BJ (cell line): ENCODE measurements around the gene PRCP. TPM values are rescaled to one million over a fixed set of nuclear protein-coding genes. Genes with fewer than 3 reads are reported as not detected.
"Not testable (repeated sequence)": the region's sequence is repeated elsewhere in the genome, so short reads cannot be mapped to it uniquely, and the experiment has no call there.

Experiments used
- CTCF ChIA-PET: fragments of 350-600 bp; formaldehyde crosslinking; extraction: SDS; loops from one replicate; lab custom pipeline; 2021; ENCODE audit warnings: antibody characterized with exemption, inconsistent platforms; lab: Yijun Ruan, JAX
- POLR2A ChIA-PET: fragments of 300-600 bp; sonication (Branson Sonifier 250); formaldehyde crosslinking; extraction: SDS; loops from one replicate; lab custom pipeline; 2021; ENCODE audit warnings: antibody characterized with exemption; lab: Charles Lee
- DNase-seq: peaks from one replicate; pipeline ENCODE4 v3.0.0-alpha.2; 2011; ENCODE audit warnings: low read depth
- H3K27me3 ChIP-seq: 2 replicates; pipeline ENCODE4 v1.6.0; 2011; ENCODE audit warnings: low read length; ENCODE audit not compliant: control insufficient read depth, insufficient read depth
- H3K36me3 ChIP-seq: 2 replicates; pipeline ENCODE4 v1.5.1; 2011; ENCODE audit warnings: low read length; ENCODE audit not compliant: control insufficient read depth, insufficient read depth
- H3K4me3 ChIP-seq: 2 replicates; pipeline ENCODE4 v1.5.1; 2011; ENCODE audit warnings: low read depth, mild to moderate bottlenecking, control low read depth, low read length
- CTCF ChIP-seq: IDR thresholded peaks from 2 replicates; pipeline ENCODE4 v1.5.1; 2011; ENCODE audit warnings: low read depth, mild to moderate bottlenecking, control low read depth, inconsistent platforms, low read length, moderate library complexity; ENCODE audit not compliant: insufficient read depth
- polyA plus RNA-seq: library from polyadenylated mRNA; depleted of rRNA; stranded (reverse); fragments of >200 nt; gene quantifications from 2 replicates; pipeline ENCODE4 v1.2.3, GENCODE V29; 2011

PRCP gene
- polyA plus RNA-seq, 1 experiment: 62.0 TPM

DNA sequence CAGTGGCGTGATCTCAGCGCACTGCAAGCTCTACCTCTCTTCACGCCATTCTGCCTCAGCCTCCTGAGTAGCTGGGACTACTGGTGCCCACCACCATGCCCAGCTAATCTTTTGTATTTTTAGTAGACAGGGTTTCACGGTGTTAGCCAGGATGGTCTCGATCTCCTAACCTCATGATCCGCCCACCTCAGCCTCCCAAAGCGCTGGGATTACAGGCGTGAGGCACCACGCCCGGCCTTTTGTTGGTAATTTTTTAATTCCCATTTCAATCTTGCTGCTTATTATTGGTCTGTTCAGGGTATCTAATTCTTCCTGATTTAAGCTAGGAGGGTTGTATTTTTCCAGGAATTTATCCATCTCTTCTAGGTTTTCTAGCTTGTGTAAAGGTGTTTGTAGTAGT, 19.6 kb upstream of the PRCP start:
- POLR2A ChIA-PET, H3K4me3 ChIP-seq, H3K27me3 ChIP-seq, H3K36me3 ChIP-seq, CTCF ChIA-PET, DNase-seq: not testable (repeated sequence)

GRCh38 chr11:82909015-82909640, 8.9 kb upstream of the PRCP start:
- POLR2A ChIA-PET: no interaction called here

DNA sequence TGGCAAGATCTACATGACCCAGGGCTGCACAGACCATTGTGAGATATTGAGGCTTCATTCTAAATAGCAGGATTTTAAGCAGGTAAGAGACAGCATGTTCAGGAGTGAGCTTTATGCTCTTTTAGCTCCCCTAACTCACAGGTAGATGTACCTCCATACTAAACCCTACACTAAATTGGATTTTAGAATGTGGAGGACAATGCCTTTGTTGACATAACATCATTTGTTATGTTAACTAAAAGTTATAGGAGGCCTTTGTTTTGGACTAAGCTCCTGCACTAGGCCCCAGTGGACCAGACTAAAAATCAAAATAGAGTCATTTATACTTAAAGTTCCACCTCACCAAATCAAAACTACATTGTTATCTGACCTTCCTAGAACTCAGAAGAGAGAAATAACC, 8.1 kb upstream of the PRCP start:
- Histone ChIP-seq H3K36me3 (no peaks in the 10 kb centered on the region), H3K27me3 (no peaks in the 10 kb centered on the region), H3K4me3 (no peak overlapping the region)
- no peak for DNase-seq
- POLR2A ChIA-PET: no interaction called here
- TF ChIP-seq CTCF: no peak
- CTCF ChIA-PET: interaction anchor here (0.7 to 2.4 kb wide), 5 partner anchors 8 to 908 kb away, joined by 3 to 15 read pairs (median 4); no protein-coding TSS in a partner anchor

More at GRCh38 chr11:82909015-82909640, 8.9 kb upstream of the PRCP start:
- no peak for DNase-seq
- CTCF ChIA-PET: interaction anchor here (1.3 to 2.4 kb wide), 3 partner anchors 161 to 907 kb away, joined by 4 to 15 read pairs (median 5); no protein-coding TSS in a partner anchor
- TF ChIP-seq CTCF: no peak
- H3K36me3 ChIP-seq: no peaks in the 10 kb centered on the region
- no peaks in the 10 kb centered on the region for H3K27me3 ChIP-seq
- no peak overlapping the region for H3K4me3 ChIP-seq

GRCh38 chr11:82907371-82907770, 7.1 kb upstream of the PRCP start:
- ChIA-PET POLR2A (no interaction called here), CTCF (interaction anchor here (0.9 to 2.4 kb wide), 5 partner anchors 9 to 342 kb away, joined by 3 to 15 read pairs (median 4); partner anchors contain the start of gene PCF11)
- no peak overlapping the region for H3K4me3 ChIP-seq
- no peaks in the 10 kb centered on the region for H3K27me3 ChIP-seq
- no peak for DNase-seq
- H3K36me3 ChIP-seq: no peaks in the 10 kb centered on the region
- no peak for TF ChIP-seq CTCF

DNA sequence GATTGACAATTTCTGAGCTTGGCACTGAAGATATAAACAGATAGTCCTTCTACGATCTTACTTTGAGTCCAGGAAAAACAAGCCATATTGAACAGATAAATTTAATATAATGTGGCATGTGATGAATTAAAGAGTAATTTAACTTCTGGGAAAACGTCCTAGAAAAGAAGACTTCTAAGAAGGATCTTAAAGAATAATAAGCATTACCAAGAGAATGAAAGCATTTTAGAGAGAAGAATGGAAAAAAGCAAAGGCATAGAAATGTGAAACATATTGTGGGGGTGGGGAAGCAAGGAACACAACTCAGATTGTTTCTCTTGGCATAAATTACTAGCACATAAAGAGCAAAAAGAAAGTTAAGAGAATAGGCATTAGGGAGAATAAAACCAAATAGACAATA, 6.7 kb upstream of the PRCP start:
- ChIA-PET CTCF (interaction anchor here (0.9 to 2.4 kb wide), 4 partner anchors 40 to 342 kb away, joined by 3 to 15 read pairs (median 4); partner anchors contain the start of gene PCF11), POLR2A (no interaction called here)
- DNase-seq: no peak
- Histone ChIP-seq H3K4me3 (no peak overlapping the region), H3K27me3 (no peaks in the 10 kb centered on the region), H3K36me3 (no peaks in the 10 kb centered on the region)
- TF ChIP-seq CTCF: no peak
